ENCODE results near the gene CDKN2C.

GRCh38 chr1:51009381-51009780 is 39.3 kb downstream of the CDKN2C start:
- TF ChIP-seq, protein P1, sequence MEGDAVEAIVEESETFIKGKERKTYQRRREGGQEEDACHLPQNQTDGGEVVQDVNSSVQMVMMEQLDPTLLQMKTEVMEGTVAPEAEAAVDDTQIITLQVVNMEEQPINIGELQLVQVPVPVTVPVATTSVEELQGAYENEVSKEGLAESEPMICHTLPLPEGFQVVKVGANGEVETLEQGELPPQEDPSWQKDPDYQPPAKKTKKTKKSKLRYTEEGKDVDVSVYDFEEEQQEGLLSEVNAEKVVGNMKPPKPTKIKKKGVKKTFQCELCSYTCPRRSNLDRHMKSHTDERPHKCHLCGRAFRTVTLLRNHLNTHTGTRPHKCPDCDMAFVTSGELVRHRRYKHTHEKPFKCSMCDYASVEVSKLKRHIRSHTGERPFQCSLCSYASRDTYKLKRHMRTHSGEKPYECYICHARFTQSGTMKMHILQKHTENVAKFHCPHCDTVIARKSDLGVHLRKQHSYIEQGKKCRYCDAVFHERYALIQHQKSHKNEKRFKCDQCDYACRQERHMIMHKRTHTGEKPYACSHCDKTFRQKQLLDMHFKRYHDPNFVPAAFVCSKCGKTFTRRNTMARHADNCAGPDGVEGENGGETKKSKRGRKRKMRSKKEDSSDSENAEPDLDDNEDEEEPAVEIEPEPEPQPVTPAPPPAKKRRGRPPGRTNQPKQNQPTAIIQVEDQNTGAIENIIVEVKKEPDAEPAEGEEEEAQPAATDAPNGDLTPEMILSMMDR (IDR thresholded peaks at IDR 0.05) = no peak
- no peak for TF ChIP-seq POLR2A (IDR thresholded peaks at IDR 0.05)

Data from right lobe of liver (tissue), 4 donors.